Activated CD4-positive, alpha-beta T cell treated with anti-CD3 and anti-CD28 coated beads for 24 hours (primary cell): ENCODE data around the gene FSTL5.

Experiments used
- DNase-seq, 2 donors: peaks; one replicate each; pipeline ENCODE4 v3.0.0-alpha.2; 2020; ENCODE audit warnings: low read depth in 2 of 2

The FSTL5 gene

GRCh38 chr4:161336621-161337020, 827.2 kb downstream of the FSTL5 start:
- no peak for DNase-seq

- no peak for DNase-seq
Measured at GRCh38 chr4:161336016-161336530, 827.7 kb downstream of the FSTL5 start.
